GM19328 (cell line): Measurements from ENCODE around the gene DDX20.

Experiments used
- ATAC-seq: cut with Tn5 transposase; IDR thresholded peaks from one replicate; pipeline ENCODE4 v1.9.1; 2021; ENCODE audit warnings: mild to moderate bottlenecking, moderate library complexity; ENCODE audit not compliant: unreplicated experiment

The DDX20 gene, protein sequence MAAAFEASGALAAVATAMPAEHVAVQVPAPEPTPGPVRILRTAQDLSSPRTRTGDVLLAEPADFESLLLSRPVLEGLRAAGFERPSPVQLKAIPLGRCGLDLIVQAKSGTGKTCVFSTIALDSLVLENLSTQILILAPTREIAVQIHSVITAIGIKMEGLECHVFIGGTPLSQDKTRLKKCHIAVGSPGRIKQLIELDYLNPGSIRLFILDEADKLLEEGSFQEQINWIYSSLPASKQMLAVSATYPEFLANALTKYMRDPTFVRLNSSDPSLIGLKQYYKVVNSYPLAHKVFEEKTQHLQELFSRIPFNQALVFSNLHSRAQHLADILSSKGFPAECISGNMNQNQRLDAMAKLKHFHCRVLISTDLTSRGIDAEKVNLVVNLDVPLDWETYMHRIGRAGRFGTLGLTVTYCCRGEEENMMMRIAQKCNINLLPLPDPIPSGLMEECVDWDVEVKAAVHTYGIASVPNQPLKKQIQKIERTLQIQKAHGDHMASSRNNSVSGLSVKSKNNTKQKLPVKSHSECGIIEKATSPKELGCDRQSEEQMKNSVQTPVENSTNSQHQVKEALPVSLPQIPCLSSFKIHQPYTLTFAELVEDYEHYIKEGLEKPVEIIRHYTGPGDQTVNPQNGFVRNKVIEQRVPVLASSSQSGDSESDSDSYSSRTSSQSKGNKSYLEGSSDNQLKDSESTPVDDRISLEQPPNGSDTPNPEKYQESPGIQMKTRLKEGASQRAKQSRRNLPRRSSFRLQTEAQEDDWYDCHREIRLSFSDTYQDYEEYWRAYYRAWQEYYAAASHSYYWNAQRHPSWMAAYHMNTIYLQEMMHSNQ

DNA sequence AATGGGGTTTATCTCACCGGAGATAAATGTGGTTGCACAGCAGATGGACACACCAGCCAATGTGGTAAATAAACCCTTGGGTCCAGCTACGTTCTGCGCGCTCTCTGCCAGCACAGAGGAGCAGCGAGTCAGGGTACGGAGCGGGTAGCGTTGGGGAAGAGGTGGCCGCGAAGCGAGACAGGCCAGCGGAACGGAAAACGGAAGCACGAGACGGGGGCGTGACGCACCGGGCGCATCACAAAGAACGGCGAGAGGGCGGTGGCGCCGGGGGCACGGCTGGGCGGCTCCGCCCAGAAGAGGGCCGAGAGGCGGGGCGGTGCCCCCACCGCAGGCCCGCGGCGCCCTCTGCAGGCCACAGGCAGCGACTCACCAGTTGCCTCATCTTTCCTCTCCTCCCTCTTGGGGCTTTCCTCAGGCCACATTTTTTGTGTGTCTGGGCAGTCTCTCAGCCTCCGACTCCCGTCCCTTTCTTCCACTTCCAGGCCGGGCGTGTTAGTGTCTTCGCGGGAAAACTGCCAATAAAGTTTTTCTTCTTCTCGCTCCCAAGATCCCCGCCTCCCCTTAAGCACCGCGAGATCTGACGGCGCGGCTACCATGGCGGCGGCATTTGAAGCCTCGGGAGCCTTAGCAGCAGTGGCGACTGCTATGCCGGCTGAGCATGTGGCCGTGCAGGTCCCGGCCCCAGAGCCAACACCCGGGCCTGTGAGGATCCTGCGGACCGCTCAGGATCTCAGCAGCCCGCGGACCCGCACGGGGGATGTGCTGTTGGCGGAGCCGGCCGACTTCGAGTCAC, at the start of gene DDX20:
TSS of gene DDX20 (plus strand) at position 571 of the 793 bp plus-strand sequence. CDS start at position 595, 24 bp downstream.
- peak; percentile 82 for ATAC-seq

DNA sequence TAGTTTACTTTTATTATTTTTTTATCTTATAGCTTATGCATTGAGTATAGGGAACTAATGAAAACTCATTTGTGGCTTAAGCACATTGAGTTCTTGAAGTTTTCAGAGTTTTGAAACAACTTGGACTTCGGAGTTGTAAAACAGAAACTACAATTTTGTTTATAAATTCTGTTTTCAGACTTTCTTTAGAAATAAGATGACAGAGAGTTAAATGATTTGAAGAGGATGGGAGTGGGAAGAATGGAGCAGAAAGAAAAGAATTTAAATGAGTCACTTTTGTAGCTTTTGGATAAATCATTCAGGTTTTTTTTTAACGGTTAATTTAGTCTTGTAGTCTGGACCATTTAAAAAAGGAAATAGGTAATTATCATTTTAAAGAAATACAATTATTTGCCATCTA, 48.8 kb upstream of the DDX20 start:
- no peak for ATAC-seq

DNA sequence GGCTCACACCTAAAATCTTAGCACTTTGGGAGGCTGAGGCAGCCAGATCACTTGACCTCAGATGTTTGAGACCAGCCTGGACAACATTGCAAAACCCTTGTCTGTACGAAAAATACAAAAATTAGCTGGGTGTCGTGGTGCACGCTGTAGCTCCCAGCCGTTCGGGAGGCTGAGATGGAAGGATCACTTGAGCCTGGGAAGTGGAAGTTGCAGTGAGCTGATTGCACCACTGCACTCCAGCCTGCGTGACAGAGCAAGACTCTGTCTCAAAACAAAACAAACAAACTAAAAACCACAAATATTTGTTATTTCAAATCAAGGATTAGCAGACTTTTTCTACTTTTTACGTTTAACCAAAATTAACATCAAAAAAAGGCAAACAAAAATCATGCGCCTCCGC, 47.8 kb upstream of the DDX20 start:
- ATAC-seq, result no peak

DNA sequence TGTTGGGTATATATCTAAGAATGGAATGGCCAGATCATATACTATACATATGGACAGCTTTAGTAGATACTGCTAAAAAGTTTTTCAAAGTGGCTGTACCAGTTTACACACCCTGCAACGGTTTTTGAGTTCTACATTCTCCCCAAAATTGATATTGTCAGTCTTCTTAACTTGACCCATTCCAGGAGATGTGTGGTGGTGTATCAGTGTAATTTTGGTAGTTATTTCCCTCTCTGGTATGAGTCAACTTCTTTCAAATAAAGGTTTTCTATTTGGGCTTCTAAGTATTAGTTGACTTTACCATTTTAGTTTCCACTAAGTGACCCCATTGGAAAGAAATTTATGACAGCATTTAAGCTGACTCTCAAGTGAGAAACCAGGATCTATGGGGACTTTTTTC, 45.7 kb upstream of the DDX20 start:
- ATAC-seq, result no peak

DNA sequence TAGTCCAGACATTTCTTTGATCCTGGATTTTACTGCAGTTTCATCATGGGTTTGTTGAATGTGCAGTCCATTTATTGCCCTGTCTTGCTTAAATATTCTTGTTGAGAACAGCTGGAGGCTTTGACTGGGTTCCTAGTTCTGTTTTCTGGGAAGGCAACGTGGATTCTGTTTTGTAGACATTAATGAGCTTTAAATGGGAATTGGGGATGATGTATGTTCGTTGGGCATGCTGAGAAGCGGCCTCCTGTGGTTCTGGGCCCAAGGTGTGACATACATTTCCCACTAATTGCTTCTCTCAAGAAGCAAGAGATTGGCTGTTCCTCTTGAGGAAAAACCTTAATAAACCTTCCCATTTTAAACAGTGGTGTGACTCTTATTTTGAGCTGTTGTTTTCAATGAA, 39.4 kb upstream of the DDX20 start:
- ATAC-seq, result no peak

DNA sequence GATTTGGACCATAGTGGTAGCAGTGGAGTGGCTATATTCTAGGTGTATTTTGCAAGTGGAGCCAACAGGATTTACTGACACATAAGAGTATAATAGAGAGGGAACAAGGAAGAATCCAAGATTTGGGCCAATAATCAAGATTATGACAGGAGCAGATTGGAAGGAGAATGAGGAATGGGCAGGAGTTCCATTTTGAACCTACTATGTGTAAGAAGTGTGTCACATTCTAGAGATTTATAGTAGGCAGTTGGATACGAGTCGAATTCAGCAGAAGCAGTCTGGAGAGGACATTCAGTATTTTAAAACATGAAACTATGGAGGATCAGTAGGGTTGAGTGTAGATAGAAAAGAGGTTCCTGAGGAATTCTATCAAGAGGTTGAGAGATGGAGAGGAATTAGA, 38.3 kb upstream of the DDX20 start:
- no peak for ATAC-seq

DNA sequence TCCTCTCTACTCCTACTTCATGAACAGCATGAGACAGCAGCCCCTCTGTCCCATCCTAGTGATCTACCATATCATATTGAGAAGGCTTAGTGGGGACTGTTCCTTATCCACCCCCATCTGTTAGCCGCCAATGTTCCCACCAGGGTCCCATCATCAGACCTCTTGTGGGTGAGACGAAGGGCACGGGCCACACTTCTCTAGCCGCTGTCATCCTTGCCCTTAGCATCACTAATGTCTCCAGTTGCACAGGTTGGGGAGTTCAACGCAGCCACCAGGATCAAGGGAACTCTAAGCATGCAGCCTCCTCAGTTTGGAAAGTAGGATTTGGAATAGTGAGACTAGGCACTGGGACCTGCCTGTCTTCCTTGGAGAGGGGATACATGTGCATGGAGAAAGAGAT, 36.6 kb upstream of the DDX20 start:
- ATAC-seq, result no peak

DNA sequence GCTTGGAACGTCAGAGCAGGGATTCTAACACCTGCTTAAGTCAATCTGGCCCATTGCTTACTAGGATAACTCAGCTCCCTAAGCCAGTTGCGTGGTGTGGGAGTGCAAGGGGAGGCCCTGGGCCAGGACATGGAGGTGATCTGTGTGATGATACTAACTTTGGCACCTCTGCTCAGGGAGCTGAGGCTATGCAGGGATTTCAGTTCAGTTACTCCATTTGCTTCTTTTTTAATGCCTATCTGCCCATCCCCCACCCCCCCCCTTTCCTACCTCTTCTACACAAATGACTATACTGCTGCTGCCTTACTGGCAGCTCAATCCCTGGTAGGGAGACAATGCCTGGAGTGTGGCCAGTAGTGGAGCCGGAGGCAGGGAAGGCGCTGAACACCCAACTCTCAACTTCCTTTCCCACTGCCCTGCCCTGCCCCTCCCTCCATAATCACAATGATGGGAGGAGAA, 36.0 kb upstream of the DDX20 start:
- ATAC-seq, result no peak

DNA sequence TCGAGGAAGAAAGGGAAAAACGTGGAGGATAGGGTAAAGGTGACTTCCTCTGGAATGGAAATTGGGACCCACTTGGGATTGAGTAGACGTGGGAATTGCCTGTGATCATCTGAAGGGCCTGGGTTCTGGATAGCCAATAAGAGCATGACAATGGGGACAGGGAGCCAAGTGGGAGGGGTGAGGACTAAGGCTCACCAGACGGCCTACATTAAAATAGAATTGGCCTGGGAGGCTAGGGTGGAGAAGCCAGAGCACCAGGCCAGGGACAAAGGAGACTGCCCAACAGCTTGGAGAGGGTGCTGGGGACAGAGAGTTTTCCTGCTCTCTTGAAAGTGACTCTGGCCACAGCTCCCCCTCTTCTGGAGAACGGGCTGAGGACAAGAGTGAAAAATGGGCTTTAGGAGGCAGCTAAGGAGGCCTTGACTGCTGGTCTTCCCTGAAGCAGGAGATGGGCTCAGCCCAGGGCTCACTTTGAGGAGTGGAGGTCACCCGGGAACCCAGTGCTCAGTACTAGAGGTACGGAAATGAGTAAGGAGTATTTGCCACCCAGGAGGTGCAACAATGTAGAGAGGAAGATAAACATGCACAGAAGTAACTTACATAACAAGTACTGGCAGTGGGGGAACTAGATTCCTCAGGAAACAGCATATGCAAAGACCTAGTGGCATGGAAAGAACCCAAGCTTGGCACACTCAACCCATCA, 35.3 kb upstream of the DDX20 start:
- no peak for ATAC-seq

DNA sequence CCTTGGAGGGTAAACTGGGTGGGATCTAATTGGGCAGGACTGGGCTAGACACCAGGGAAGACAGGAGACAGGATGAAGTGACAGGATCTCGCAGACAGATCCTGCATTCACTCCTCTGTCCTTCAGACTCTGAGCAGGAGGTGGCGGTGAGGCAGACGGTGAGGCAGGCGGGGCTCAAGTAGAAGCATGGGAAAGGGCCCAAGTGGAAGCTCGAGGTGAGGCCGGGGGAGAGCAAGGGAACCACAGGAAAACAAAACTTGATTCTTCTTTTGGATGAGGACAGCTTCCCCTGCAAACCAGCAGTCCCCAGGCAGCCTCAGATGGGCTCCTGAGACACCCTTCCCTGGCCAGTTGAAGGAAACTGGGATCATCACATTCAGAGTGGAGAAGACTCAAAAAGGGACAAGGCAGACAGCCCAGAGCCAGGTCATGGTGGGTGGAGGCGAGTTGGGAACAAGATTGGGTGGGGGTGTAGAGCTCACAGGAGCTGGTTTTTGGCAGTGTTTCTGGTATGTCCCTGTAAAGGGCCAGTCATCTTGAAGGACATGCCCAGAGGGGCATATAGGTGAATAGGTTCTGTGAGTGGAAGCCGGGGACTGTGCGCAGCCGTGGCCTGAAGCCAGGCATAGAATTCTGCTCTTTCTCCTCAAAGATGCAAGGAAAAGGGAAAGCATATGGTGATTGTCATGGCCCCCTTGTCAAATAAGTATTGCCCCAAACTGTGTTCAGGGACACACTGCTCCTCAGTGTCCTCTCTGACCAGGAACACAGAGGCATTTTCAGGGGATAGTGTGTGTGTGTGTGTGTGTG, 34.5 kb upstream of the DDX20 start:
- ATAC-seq, result no peak

DNA sequence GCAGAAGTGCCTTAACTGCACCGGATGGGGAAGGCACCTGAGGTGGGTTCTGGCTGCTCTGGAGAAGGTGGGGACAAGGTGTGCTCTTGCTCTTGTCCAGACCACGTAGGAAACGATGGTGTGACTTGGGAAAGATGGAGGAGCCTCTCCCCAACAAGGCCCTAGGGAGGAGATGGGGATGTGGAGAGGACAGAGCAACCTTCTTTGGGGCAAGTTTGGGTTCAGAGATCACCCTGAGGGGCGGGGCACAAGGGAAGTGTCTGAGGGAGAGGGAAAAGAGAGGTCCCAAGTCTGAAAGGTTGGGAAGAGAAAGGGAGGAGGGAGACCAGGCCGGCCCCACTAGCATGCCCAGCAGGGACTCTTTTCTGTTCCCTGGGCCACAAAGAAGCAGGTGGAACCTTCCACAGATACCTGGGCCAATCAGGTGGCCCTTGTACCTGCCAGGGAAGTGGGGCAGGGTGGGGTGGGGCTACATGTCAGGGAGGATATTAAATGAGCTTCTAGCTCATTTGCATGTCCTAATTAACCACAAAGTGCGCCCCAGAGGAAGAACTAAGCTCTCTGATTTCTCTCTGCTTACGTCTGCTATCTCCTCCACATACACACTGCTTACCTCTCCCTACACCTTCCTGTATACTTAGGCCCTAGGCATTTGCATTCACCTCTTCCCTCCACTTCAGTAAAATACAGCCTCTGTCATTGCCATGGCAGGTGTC, 32.5 kb upstream of the DDX20 start:
- ATAC-seq, result no peak

DNA sequence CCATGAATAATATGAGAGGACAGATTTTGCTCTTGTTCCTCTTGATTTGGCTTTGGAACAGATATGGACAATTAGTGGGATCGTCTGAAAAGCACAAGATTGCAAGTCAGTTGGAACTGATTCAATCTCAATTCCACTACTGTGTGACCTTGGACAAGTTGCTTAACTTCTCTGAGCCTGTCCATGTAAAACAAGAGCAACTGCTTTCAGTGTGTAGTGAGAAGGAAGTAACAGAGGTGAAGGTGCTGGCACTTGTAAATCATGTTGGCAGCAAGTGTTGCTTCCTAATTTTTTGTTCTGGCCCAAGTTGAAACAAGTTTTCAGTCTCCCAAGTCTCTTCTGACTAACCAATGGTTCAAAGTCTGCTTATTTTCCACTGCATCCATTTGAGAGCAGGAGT, 31.8 kb upstream of the DDX20 start:
- no peak for ATAC-seq

DNA sequence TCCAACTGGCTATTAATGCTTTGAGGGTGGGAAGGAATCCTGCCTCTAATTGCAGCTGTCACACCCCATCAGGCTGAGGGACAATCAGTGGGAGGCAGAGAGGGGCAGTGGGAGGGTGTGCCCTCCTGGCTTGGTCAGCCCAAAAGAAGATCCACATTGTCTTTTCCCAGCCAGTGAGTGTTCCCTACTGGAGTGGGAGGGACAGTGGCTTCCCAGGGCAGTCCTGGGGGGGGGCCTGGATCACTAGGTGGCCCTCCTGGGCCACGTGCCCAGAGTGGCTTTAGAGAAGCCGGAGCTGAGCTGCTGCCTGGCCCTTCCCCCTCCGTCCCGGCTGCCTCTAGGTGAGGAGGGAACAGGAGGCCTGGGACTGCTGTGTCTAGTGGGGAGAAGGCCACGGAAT, 30.5 kb upstream of the DDX20 start:
- no peak for ATAC-seq

DNA sequence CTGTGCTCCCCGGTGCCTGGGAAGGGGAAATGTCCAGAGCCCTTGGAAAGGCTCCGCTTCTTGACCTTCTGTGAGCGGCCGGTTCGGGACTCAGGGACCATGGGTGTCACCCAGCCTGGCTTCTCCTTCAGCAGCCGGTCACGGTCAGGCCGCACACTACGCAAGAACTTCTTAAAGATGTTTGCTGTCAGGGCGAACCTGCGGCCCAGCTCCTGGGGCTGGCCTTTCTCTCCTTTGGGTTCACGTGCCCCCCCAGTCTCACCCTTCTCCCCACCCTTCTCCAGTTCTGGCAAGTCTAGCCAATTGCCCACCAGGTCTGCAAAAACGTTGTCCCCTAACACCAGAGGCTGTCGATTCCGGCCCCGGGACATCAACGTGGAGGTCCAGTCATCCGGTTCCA, 28.6 kb upstream of the DDX20 start:
- ATAC-seq, result no peak

DNA sequence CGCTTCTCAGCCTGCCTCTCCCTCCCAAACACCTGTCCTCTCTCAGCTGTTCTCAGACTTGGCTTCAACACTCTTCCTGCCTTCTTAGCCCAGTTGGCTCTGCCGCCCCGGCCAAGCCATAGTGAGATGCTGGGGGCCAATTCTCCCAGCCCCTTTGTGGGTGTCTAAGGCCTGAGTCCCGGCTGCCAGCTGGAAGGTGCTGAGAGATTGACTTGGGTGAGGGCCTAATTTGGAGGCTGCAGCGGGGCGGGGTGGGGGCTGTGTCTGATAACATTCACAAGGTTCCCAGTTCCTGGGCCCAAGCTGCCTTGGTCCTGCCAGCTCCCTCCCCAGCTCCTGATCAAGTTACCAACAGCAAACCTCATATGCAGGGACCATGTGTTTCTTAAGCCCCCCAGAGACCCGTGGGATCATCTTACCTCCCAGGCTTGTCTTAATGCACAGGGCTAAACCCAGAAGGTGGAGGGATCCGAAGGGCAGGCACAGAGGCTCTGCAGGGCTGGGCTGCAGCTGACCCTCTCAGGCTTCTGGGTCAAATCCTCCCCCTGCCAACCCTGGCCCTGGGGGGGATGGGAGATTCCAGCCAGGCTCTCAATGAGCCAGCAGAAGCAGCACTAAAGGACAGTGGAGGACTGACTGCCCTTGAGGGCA, 26.3 kb upstream of the DDX20 start:
- ATAC-seq, result no peak

DNA sequence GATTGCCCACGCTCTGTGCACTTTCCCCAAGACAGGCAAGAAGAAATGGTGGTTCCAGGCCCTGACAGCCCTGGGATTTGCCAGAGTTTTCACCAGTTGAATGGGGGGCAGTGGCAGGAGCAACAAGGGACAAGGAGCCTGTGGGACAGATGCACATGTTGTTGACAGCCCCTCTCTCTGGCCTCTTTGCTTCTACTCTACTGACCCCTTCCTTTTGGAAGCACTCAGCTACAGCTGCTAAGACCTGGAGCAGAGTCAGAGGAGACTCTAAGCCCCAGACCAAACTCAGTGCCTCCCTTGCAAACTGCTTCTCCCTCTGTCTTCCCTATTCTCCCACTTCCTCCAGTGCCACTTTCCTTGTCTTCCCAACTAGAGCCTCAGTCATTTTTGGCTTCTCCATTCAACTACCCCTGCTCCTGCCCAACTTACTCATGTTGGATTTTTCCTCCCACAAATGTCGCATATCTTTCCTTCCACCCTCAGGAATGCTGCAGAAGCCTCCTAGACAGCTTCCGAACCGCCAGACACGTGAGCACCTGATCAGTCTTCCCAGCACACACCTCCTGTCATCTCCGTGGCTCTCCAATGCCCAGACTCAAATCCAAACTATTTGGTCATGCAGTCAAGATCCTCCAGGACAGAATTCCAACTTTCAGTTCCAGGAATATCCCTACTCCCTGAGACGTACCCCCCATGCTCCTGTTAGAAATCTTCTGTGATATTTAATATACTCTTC, 25.6 kb upstream of the DDX20 start:
- no peak for ATAC-seq

DNA sequence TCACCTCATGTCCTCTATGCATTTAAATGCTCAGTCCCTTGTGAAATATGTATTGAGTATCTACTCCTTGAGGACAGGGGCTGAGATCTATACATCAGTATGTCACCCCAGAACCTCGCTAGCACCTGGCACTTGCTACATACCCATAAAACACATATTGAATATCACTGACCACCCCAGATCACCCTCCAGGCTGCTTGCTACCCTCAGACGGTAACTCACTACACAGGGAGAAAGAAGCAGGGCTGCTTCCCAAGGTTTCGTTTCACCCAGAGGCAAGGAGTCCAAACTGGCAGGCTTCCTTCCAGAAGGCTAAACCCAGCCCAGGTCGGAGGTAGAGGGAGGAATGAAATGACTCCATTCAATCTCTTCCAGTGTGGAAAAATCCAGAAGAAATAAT, 25.0 kb upstream of the DDX20 start:
- no peak for ATAC-seq

DNA sequence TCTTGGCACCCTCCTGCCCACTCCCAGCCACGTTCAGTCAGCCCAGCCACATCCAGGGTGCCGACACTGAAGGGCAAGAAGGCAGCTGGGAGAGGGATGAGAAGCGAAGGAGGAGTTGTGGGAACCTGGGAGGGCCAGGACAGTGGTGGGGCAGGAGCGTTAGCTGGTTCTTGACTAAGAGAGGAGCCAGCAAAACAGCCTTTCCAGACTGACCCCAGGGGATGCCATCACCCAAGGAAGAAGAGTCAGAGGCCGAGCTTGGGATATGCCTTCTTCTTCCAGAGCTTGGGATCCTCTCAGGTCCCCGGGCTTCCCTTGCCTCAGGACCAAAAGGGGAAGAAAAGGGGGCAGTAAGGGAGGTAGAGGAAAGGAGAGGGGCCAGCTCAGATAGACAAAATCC, 23.7 kb upstream of the DDX20 start:
- no peak for ATAC-seq
